HFFc6 (cell line): Measurements from ENCODE around the gene GSG1L. TPM values are rescaled to one million over a fixed set of nuclear protein-coding genes. Genes with fewer than 3 reads are reported as not detected.
A peak's percentile ranks its signal among the peaks of the same experiment; 100 is the strongest.

Source experiments
- DNase-seq: peaks from one replicate; pipeline ENCODE4 v3.0.0-alpha.2; 2018
- H3K27ac Mint-ChIP-seq: 2 replicates; pipeline ENCODE4 v1.8.0; 2020; ENCODE audit warnings: mild to moderate bottlenecking, mixed read lengths
- H3K27me3 Mint-ChIP-seq: 2 replicates; pipeline ENCODE4 v1.8.0; 2021; ENCODE audit warnings: mild to moderate bottlenecking, moderate library complexity, mixed read lengths; ENCODE audit not compliant: insufficient read depth
- H3K36me3 Mint-ChIP-seq: 2 replicates; pipeline ENCODE4 v1.8.0; 2021; ENCODE audit warnings: low read depth, mixed read lengths
- H3K4me1 Mint-ChIP-seq: 2 replicates; pipeline ENCODE4 v1.8.0; 2020; ENCODE audit warnings: low read depth, mixed read lengths
- H3K4me3 Mint-ChIP-seq: 2 replicates; pipeline ENCODE4 v1.8.0; 2020; ENCODE audit warnings: mild to moderate bottlenecking, moderate library complexity, mixed read lengths
- H3K9me3 Mint-ChIP-seq: 2 replicates; pipeline ENCODE4 v1.8.0; 2020; ENCODE audit warnings: mild to moderate bottlenecking, mixed read lengths
- CTCF ChIP-seq: fragments of 200-600 bp; sonication (generic); IDR thresholded peaks from 2 replicates; pipeline ENCODE4 v1.5.0; 2021; ENCODE audit warnings: antibody characterized with exemption, mild to moderate bottlenecking
- total RNA-seq, 6 experiments: library from RNA; stranded (reverse); fragmentation: NEBNext Ultra II Directional; extraction: Animal tissue kit (Norgen Biotek cat#: 25700); gene quantifications; 2 replicates in 1 of 6; 3 replicates in 5 of 6; pipeline ENCODE4 v1.2.3, GENCODE V29; 2021

GSG1L gene
- total RNA-seq, 6 experiments from 2014 or later, result not detected

- DNase-seq, result peak; percentile 20
Observed at GRCh38 chr16:27918755-27919154, 144.8 kb downstream of the GSG1L start.

GRCh38 chr16:27917949-27918348 lies 145.6 kb downstream of the GSG1L start:
- Mint-ChIP-seq H3K36me3 (no peaks in the 10 kb centered on the region), H3K9me3 (no peaks in the 10 kb centered on the region), H3K27ac (no peak overlapping the region), H3K4me1 (no peaks in the 10 kb centered on the region), H3K27me3 (peaks cover 14% of the 10 kb centered on the region), H3K4me3 (no peak overlapping the region)
- no peak for TF ChIP-seq CTCF
- DNase-seq, result no peak

More at GRCh38 chr16:27918755-27919154, 144.8 kb downstream of the GSG1L start:
- Mint-ChIP-seq H3K36me3 (no peaks in the 10 kb centered on the region), H3K27me3 (peaks cover 14% of the 10 kb centered on the region), H3K4me3 (no peak overlapping the region), H3K27ac (no peak overlapping the region), H3K9me3 (no peaks in the 10 kb centered on the region), H3K4me1 (no peaks in the 10 kb centered on the region)
- no peak for TF ChIP-seq CTCF

- Mint-ChIP-seq H3K27me3 (peaks cover 34% of the 10 kb centered on the region), H3K9me3 (no peaks in the 10 kb centered on the region), H3K4me3 (no peak overlapping the region), H3K27ac (no peak overlapping the region), H3K4me1 (no peaks in the 10 kb centered on the region), H3K36me3 (no peaks in the 10 kb centered on the region)
- DNase-seq, result no peak
- TF ChIP-seq CTCF, result no peak
Observed at GRCh38 chr16:27911486-27911885, 152.0 kb downstream of the GSG1L start.

- H3K27me3 Mint-ChIP-seq, result peaks cover 43% of the 10 kb centered on the region
- no peak for TF ChIP-seq CTCF
- no peaks in the 10 kb centered on the region for H3K9me3 Mint-ChIP-seq
- H3K4me1 Mint-ChIP-seq, result no peaks in the 10 kb centered on the region
- no peaks in the 10 kb centered on the region for H3K36me3 Mint-ChIP-seq
- no peak overlapping the region for H3K27ac Mint-ChIP-seq
- no peak for DNase-seq
- H3K4me3 Mint-ChIP-seq, result no peak overlapping the region
Observed at GRCh38 chr16:27907457-27907972, 156.0 kb downstream of the GSG1L start.

GRCh38 chr16:27906883-27907282 lies 156.6 kb downstream of the GSG1L start:
- Mint-ChIP-seq H3K36me3 (no peaks in the 10 kb centered on the region), H3K4me1 (no peaks in the 10 kb centered on the region), H3K27me3 (peaks cover 46% of the 10 kb centered on the region), H3K9me3 (no peaks in the 10 kb centered on the region), H3K4me3 (no peak overlapping the region), H3K27ac (no peak overlapping the region)
- TF ChIP-seq CTCF, result no peak
- no peak for DNase-seq
